ENCODE measurements around the gene LSAMP.

The LSAMP gene

GRCh38 chr3:115930168-115930567, 515.1 kb downstream of the LSAMP start:
- no peak for DNase-seq

- DNase-seq: no peak
Observed at GRCh38 chr3:115928376-115928775, 516.9 kb downstream of the LSAMP start.

GRCh38 chr3:115927197-115927596, 518.1 kb downstream of the LSAMP start:
- DNase-seq: no peak

GRCh38 chr3:115922681-115923347, 522.5 kb downstream of the LSAMP start:
- DNase-seq: no peak

- DNase-seq: no peak
Observed at GRCh38 chr3:115921711-115922110, 523.6 kb downstream of the LSAMP start.

- no peak for DNase-seq
Observed at GRCh38 chr3:115918900-115919299, 526.4 kb downstream of the LSAMP start.

GRCh38 chr3:115916866-115917265, 528.4 kb downstream of the LSAMP start:
- no peak for DNase-seq

- no peak for DNase-seq
Observed at GRCh38 chr3:115915061-115915460, 530.2 kb downstream of the LSAMP start.

- no peak for DNase-seq
Observed at GRCh38 chr3:115913069-115913686, 532.1 kb downstream of the LSAMP start.

GRCh38 chr3:115912372-115912771, 532.9 kb downstream of the LSAMP start:
- no peak for DNase-seq

GRCh38 chr3:115905871-115906270, 539.4 kb downstream of the LSAMP start:
- no peak for DNase-seq

- no peak for DNase-seq
Observed at GRCh38 chr3:115903843-115904242, 541.4 kb downstream of the LSAMP start.

GRCh38 chr3:115901008-115901407, 544.3 kb downstream of the LSAMP start:
- no peak for DNase-seq

- no peak for DNase-seq
Observed at GRCh38 chr3:115899535-115899934, 545.8 kb downstream of the LSAMP start.

- DNase-seq: no peak
Observed at GRCh38 chr3:115898656-115899410, 546.5 kb downstream of the LSAMP start.

- DNase-seq: no peak
Observed at GRCh38 chr3:115891006-115891636, 554.2 kb downstream of the LSAMP start.

GRCh38 chr3:115890579-115890978, 554.7 kb downstream of the LSAMP start:
- DNase-seq: no peak

GRCh38 chr3:115885621-115886020, 559.7 kb downstream of the LSAMP start:
- no peak for DNase-seq

GRCh38 chr3:115877615-115877899, 567.7 kb downstream of the LSAMP start:
- no peak for DNase-seq

- no peak for DNase-seq
Observed at GRCh38 chr3:115876876-115877614, 568.2 kb downstream of the LSAMP start.

- no peak for DNase-seq
Observed at GRCh38 chr3:115875460-115875859, 569.8 kb downstream of the LSAMP start.

- DNase-seq: no peak
Observed at GRCh38 chr3:115871735-115872134, 573.6 kb downstream of the LSAMP start.

- DNase-seq: no peak
Observed at GRCh38 chr3:115864911-115865310, 580.4 kb downstream of the LSAMP start.
